H1 (cell line): Measurements from ENCODE around the gene SPARC.

Experiments
- CHD2 ChIP-seq: IDR thresholded peaks from 2 replicates; pipeline ENCODE4 v1.6.1; 2012; ENCODE audit warnings: low read length, improper control_type of control experiment
- NRF1 ChIP-seq: IDR thresholded peaks from 2 replicates; pipeline ENCODE4 v1.6.1; 2011; ENCODE audit warnings: mild to moderate bottlenecking, low read depth, low read length, improper control_type of control experiment
- POLR2A ChIP-seq, 2 experiments: IDR thresholded peaks; 1 replicate in 1 of 2; 2 replicates in 1 of 2; pipeline ENCODE4 v1.6.1; 2011; ENCODE audit warnings: low read depth in 2 of 2, low read length in 2 of 2, mild to moderate bottlenecking in 2 of 2; ENCODE audit errors: control extremely low read depth in 1 of 2
- POLR2AphosphoS5 ChIP-seq: IDR thresholded peaks from 2 replicates; pipeline ENCODE4 v1.6.1; 2011; ENCODE audit warnings: low read depth, low read length
- TF ChIP-seq, protein P1 (sequence below), 3 experiments: IDR thresholded peaks; 1 replicate in 2 of 3; 2 replicates in 1 of 3; pipeline versions ENCODE4 v1.5.1 to v1.6.1; 2011; ENCODE audit warnings: low read length in 3 of 3, mild to moderate bottlenecking in 3 of 3, inconsistent platforms in 2 of 3, low read depth in 1 of 3, moderate library complexity in 1 of 3; ENCODE audit not compliant: insufficient read depth in 1 of 3; ENCODE audit errors: control extremely low read depth in 1 of 3

DNA sequence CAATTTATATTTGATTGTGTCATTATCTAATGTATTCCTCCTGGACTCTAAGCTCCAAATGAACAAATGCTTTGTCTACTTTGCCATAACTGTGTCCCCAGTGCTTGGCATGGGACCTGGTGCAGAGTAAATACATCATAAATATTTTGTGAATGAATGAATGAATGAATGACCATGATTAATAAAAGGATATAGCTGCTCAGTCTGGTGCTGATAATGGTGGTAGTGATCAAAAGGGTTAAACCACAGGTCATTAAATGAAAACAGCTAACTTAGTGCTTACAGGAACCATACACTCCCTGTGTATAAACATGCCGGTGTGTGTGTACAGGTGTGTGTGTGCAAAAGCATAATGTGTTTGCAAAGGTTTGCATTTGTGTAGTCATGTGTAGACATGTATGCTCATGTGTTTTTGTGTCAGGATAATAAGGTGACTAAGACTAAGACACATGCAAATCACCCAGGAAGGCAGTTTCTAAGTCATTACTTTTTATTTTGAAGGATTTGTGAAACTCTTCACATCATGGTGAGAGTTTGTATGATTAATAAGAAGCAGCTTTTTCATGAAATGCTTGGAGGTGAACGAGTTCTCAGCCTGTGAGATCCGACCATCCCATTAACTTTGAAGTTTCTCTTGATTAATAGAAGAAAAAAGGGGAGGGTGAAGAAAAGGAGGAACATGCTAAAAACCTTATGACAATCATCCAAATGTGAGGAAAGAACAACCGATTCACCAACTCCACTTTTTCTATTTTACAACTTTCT lies 24.6 kb downstream of the SPARC start:
- TF ChIP-seq, protein P1, sequence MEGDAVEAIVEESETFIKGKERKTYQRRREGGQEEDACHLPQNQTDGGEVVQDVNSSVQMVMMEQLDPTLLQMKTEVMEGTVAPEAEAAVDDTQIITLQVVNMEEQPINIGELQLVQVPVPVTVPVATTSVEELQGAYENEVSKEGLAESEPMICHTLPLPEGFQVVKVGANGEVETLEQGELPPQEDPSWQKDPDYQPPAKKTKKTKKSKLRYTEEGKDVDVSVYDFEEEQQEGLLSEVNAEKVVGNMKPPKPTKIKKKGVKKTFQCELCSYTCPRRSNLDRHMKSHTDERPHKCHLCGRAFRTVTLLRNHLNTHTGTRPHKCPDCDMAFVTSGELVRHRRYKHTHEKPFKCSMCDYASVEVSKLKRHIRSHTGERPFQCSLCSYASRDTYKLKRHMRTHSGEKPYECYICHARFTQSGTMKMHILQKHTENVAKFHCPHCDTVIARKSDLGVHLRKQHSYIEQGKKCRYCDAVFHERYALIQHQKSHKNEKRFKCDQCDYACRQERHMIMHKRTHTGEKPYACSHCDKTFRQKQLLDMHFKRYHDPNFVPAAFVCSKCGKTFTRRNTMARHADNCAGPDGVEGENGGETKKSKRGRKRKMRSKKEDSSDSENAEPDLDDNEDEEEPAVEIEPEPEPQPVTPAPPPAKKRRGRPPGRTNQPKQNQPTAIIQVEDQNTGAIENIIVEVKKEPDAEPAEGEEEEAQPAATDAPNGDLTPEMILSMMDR (IDR thresholded peaks at IDR 0.05; ENCODE audit: control extremely low read depth in 1 of 3, insufficient read depth in 1 of 3, low read depth in 1 of 3, low read length in 3 of 3), result no peak
- TF ChIP-seq POLR2A (IDR thresholded peaks at IDR 0.05; ENCODE audit: control extremely low read depth in 1 of 2, low read depth in 2 of 2, low read length in 2 of 2) (no peak), CHD2 (no peak), POLR2AphosphoS5 (no peak), NRF1 (no peak)
